22Rv1 (cell line): ENCODE results near the gene GRM1.

Experiments
- ZFX ChIP-seq: fragments of 450-650 bp; IDR thresholded peaks from 2 replicates; pipeline ENCODE4 v1.6.1; 2017; ENCODE audit warnings: antibody characterized with exemption, borderline replicate concordance
- TF ChIP-seq, protein P1 (sequence below): fragments of 450-650 bp; IDR thresholded peaks from 2 replicates; pipeline ENCODE4 v1.5.1; 2017; ENCODE audit warnings: mild to moderate bottlenecking

DNA sequence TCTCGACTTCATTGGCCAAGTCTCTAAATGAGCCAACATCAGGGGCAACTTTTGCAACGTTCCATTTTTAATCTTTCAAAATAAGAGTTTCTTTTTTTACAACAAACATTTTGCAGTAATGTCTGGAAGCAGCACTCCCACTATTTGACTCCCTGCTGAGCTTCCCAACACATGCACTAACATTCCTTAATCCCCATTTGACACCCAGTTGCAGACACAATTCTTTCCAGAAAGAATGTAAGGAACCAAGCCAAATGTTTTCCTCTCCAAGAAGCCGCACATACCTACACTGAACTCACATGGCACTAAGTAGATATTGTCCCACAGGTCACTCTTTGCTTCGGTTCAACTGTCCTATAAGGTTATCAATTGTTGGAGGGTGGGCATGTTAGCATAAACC lies 165.6 kb downstream of the GRM1 start:
- TF ChIP-seq, protein P1, sequence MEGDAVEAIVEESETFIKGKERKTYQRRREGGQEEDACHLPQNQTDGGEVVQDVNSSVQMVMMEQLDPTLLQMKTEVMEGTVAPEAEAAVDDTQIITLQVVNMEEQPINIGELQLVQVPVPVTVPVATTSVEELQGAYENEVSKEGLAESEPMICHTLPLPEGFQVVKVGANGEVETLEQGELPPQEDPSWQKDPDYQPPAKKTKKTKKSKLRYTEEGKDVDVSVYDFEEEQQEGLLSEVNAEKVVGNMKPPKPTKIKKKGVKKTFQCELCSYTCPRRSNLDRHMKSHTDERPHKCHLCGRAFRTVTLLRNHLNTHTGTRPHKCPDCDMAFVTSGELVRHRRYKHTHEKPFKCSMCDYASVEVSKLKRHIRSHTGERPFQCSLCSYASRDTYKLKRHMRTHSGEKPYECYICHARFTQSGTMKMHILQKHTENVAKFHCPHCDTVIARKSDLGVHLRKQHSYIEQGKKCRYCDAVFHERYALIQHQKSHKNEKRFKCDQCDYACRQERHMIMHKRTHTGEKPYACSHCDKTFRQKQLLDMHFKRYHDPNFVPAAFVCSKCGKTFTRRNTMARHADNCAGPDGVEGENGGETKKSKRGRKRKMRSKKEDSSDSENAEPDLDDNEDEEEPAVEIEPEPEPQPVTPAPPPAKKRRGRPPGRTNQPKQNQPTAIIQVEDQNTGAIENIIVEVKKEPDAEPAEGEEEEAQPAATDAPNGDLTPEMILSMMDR = no peak
- TF ChIP-seq ZFX = no peak
